Measurements from ENCODE around the gene CACNA1D.

CACNA1D gene

DNA sequence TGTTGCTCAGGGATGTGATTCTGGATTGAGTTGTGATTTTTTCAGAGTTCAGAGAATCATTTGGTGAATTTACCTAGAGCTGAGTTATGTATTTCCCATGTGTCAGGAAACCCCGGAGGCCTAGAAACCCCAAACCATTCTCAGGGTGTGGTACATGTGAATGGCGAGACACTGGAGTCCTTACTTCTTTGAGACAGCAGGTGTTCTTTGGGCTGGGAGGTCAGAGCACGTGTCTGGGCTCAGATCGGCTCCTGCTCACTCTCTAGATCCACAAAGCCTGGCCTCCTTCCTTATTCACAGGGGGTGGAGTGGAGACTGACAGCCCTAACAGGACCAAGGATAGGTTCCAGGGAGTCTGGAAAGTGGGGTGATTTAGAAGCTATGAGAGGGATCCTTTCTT, 206.0 kb downstream of the CACNA1D start:
- POLR2A ChIA-PET = no interaction called here
- TF ChIP-seq CTCF (IDR thresholded peaks at IDR 0.05; ENCODE audit: insufficient read depth, low read length, missing control alignments) = no peak
- no peak for DNase-seq (ENCODE audit: low read depth, low spot score)
- H3K4me3 ChIP-seq (ENCODE audit: low read depth, low read length) = no peak overlapping the region
- CTCF ChIA-PET = interaction anchor here (0.8 to 2.2 kb wide), 2 partner anchors 9 to 21 kb away, joined by 3 to 12 read pairs; no protein-coding TSS in a partner anchor

DNA sequence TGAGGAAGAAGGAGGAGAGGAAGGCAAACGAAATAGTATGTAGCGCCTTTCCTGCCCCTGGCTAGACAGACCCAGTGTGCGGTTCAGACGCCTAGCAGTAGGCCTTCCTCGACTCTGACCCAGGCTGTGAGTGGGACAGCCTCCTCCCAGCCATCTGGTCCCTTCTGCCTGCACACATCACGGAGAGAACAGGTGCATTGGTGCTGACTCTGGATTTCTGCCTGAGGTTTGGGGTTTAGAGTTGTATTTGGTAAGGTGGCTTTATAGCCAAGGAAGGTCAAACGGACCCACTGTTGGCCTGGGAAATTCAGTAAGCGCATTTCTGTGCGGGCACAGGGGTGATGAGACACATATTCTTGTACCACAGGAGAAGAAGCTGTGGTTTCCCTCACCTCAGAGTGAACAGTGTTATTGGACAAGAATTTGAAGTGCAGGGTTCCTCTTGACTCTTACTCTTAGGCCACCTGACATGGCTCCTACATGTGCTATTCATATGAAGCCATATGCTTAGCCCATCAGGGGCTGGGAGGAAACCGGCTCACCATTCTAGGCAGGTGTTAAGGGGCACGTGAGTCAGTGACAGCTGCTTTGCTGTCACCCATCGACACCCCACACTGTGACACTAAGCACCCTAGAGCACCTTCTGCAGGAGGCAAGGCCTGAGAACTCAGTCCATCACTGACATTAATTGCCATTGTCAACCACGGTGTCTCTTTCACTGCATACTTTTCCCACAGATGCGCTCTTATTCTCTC, 208.5 kb downstream of the CACNA1D start:
- H3K4me3 ChIP-seq (ENCODE audit: low read depth, low read length) = no peak overlapping the region
- no peak for TF ChIP-seq CTCF (IDR thresholded peaks at IDR 0.05; ENCODE audit: insufficient read depth, low read length, missing control alignments)
- no peak for DNase-seq (ENCODE audit: low read depth, low spot score)
- POLR2A ChIA-PET = no interaction called here
- CTCF ChIA-PET = no interaction called here

DNA sequence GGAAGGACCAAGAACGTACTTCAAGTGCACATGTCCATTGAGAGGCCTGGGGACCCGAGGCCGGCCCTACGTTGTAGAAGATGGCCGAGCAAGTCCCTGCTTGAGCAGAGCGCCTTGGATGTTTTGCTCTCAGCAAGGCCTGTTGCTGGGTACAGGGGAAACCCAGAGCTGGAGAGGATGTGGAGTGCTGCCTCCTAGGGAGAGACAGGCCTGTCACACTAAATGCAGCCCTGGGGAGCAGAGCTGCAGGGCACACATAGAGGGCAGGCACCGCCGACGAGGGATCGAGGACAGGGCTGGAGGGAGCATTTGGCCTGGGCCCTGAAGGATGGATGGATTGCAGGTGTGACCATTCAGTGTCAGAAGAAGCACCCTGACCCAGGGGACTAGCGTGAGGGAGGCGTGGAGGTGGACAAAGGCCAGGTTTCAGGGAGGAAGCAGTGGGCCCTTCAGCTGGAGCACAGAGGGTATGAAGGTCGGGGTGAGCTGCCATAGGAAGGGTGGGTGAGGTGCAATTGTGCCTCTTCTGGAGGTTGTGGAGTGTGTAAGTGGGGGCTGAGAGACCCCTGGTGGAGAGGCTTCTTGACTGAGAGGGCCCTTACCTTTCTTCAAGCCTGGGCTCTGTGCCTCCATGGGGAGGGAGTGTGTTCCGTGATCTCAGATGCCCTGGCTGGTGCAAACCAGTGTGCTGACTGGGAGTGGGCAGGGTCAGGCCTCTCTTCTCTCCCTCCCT, 209.4 kb downstream of the CACNA1D start:
- ChIA-PET CTCF (no interaction called here), POLR2A (no interaction called here)
- TF ChIP-seq CTCF (IDR thresholded peaks at IDR 0.05; ENCODE audit: insufficient read depth, low read length, missing control alignments) = no peak
- H3K4me3 ChIP-seq (ENCODE audit: low read depth, low read length) = no peak overlapping the region
- DNase-seq (ENCODE audit: low read depth, low spot score) = no peak

DNA sequence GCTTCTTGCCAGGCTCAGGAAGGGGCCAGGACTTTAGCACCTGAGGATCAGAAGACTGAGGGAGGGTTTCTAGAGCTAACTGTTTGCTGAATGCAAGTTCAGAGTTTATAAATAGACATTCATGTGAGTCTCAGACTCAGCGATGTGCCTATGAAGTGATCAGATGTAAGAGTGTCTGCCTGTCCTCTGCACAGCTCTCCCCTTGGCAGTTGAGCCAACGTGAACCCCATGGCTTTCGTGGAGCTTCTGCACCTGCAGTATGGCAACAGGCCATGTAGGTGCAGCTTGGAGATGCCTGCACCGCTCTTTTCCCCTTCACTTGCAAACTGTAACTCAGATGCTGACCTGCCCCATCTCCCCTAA, 209.9 kb downstream of the CACNA1D start:
- TF ChIP-seq CTCF (IDR thresholded peaks at IDR 0.05; ENCODE audit: insufficient read depth, low read length, missing control alignments) = no peak
- DNase-seq (ENCODE audit: low read depth, low spot score) = no peak
- no peak overlapping the region for H3K4me3 ChIP-seq (ENCODE audit: low read depth, low read length)
- POLR2A ChIA-PET = no interaction called here
- CTCF ChIA-PET = no interaction called here

GRCh38 chr3:53705024-53705745, 210.8 kb downstream of the CACNA1D start:
- ChIA-PET POLR2A (interaction anchor here (0.6 kb wide), 1 partner anchor 69 kb away, joined by 3 read pairs; no protein-coding TSS in a partner anchor), CTCF (interaction anchor here (1.0 kb wide), 1 partner anchor 406 kb away, joined by 3 read pairs; no protein-coding TSS in a partner anchor)
- no peak overlapping the region for H3K4me3 ChIP-seq (ENCODE audit: low read depth, low read length)
- no peak for DNase-seq (ENCODE audit: low read depth, low spot score)
- no peak for TF ChIP-seq CTCF (IDR thresholded peaks at IDR 0.05; ENCODE audit: insufficient read depth, low read length, missing control alignments)

GRCh38 chr3:53705774-53706173, 211.4 kb downstream of the CACNA1D start:
- DNase-seq (ENCODE audit: low read depth, low spot score) = no peak
- ChIA-PET POLR2A (no interaction called here), CTCF (interaction anchor here (1.0 kb wide), 1 partner anchor 406 kb away, joined by 3 read pairs; no protein-coding TSS in a partner anchor)
- no peak overlapping the region for H3K4me3 ChIP-seq (ENCODE audit: low read depth, low read length)
- no peak for TF ChIP-seq CTCF (IDR thresholded peaks at IDR 0.05; ENCODE audit: insufficient read depth, low read length, missing control alignments)
